GM12872 (cell line): ENCODE measurements around the gene ABCC2.

Experiments used
- TF ChIP-seq, protein P1 (sequence below): IDR thresholded peaks from 3 replicates; pipeline ENCODE4 v1.5.1; 2011; ENCODE audit warnings: low read depth, mild to moderate bottlenecking, low read length, moderate library complexity; ENCODE audit not compliant: insufficient read depth

ABCC2 gene

DNA sequence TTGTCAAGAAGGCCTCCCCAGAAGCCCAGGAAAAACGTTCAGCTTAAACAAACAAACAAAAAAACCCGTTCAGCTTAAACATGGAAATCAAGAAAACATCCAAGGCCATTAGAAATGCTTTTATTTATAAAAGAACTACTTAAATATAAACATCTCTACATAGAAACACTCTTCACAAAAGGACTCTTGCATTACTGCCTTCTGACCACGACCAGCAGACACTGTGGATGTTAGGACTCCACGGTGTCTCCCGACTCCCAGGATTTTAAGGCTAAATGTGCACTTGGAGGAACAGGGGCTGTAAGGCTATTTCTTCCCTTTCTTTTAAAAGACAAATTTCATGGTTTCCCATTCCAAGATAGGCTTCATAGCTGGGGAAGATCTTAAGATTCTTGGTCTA is 93.0 kb downstream of the ABCC2 start:
- TF ChIP-seq, protein P1, sequence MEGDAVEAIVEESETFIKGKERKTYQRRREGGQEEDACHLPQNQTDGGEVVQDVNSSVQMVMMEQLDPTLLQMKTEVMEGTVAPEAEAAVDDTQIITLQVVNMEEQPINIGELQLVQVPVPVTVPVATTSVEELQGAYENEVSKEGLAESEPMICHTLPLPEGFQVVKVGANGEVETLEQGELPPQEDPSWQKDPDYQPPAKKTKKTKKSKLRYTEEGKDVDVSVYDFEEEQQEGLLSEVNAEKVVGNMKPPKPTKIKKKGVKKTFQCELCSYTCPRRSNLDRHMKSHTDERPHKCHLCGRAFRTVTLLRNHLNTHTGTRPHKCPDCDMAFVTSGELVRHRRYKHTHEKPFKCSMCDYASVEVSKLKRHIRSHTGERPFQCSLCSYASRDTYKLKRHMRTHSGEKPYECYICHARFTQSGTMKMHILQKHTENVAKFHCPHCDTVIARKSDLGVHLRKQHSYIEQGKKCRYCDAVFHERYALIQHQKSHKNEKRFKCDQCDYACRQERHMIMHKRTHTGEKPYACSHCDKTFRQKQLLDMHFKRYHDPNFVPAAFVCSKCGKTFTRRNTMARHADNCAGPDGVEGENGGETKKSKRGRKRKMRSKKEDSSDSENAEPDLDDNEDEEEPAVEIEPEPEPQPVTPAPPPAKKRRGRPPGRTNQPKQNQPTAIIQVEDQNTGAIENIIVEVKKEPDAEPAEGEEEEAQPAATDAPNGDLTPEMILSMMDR, result no peak

DNA sequence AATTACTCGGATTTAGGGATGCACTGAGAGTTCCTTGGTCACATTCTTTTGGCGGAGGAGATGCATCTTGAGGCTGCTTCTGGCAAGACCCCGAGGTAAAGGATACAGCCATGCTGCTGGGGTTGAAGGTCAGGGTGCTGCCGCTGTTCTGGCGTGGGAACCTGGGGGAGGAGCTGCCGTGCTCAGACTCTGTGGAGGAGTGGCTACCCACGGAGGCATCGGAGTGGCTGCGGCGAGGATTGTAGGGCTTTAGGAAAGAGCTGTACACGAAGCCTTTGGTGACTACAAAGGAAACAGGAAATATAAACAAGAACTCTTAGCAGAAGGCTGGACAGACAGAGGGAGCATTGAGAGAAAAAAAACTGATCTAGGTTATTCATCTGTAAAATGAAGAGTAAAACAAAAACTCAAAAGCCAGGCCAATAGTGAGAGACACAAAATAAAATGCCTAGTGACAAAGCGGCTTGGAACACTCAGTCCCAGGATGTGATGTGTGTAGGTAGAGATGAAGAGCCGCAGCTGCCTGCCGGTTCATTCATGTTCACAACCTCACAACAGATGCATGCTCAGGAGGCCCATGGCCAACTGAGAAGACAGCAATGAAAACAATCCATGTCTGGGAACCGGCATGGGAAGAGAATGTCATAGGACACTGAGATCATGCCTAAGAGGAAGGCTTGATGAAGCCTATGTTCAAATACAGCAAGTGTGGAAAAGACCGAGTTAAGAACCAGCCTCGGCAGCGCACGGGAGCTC is 97.8 kb downstream of the ABCC2 start:
- TF ChIP-seq, protein P1, result no peak

DNA sequence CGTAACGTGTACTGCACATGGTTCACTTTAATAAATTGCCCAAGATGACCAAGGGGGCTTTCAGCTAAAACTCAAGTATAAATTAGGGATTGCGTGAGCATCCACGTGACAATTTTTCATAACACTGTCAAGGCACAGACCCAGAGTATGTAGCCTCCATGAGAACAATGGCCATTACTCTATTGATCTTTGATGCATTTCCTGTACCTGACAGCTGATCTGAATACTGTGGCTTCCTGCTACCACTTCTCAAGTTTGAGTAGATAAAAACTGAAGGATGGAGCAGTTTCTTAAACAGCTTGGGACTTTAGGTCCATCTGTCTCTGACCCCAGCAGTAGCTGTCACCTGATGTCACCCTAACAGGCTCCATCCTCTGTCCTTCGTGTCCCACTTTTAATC is 98.9 kb downstream of the ABCC2 start:
- TF ChIP-seq, protein P1, result no peak

- TF ChIP-seq, protein P1, result no peak
Measured at GRCh38 chr10:99883523-99883922, 101.1 kb downstream of the ABCC2 start.

DNA sequence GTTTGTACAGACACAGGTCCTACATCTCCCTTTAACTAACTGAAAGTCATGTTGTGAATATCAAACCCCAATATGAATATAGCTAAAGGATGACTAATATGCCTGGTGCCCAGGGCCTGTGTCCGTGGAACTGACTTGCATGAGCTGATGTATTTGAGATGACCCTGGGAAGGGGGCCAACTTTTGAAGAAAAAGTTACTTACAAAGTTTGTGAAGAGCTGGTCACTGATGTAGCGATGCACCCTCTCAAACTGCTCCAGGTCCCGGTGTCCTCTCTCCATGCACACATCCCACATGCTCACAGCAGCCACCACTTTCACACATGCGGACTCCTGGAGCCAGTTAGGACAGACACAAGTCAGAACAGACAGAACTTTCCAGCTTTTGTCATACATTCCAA is 106.2 kb downstream of the ABCC2 start:
- TF ChIP-seq, protein P1, result no peak

DNA sequence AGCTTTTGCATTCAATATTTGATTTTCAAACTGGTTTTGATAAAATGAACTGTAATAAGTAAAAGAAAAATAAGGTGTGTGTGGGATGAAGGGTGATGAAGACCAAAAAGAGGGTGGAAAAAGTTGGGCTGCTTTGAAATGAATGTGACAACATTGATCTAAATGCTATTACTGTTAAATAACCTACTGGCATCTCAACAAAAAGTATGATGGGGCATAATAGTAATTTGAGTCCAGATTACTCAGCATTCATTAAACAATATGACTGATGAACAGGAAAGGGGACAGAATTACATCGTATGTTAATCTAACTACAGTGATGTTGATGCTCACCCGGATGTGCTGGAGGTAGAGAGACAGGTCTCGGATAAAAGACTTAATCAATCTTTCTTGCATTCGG is 112.2 kb downstream of the ABCC2 start:
- TF ChIP-seq, protein P1, result no peak

GRCh38 chr10:99895867-99896266 is 113.4 kb downstream of the ABCC2 start:
- TF ChIP-seq, protein P1, result no peak
